Lower leg skin (tissue), 3 donors: Measurements from ENCODE around the gene SNX6.
"Not testable (repeated sequence)": the region's sequence is repeated elsewhere in the genome, so short reads cannot be mapped to it uniquely, and the experiment has no call there.

Experiments
- POLR2A ChIP-seq, 2 donors: fragments of 450-650 bp; IDR thresholded peaks; one replicate each; pipeline ENCODE4 v1.6.1; 2016 to 2017; ENCODE audit warnings: antibody characterized with exemption in 2 of 2, mild to moderate bottlenecking in 1 of 2, moderate library complexity in 1 of 2
- TF ChIP-seq, protein P1 (sequence below), 3 donors: fragments of 450-650 bp; IDR thresholded peaks; one replicate each; pipeline ENCODE4 v1.5.1; 2016; ENCODE audit warnings: antibody characterized with exemption in 3 of 3, mild to moderate bottlenecking in 3 of 3, moderate library complexity in 2 of 3

DNA sequence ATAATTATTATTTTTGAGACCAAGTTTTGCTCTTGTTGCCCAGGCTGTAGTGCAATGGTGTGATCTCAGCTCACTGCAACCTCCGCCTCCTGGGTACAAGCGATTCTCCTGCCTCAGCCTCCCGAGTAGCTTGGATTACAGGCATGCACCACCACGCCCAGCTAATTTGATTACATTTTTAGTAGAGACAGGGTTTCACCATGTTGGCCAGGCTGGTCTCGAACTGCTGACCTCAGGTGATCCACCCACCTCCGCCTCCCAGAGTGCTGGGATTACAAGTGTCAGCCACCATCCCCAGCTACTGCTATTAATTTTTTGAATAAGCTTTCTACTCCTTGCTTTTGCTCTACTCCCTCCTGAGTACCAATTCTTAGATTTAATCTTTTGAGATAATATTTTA is 108.9 kb downstream of the SNX6 start:
- TF ChIP-seq, protein P1, sequence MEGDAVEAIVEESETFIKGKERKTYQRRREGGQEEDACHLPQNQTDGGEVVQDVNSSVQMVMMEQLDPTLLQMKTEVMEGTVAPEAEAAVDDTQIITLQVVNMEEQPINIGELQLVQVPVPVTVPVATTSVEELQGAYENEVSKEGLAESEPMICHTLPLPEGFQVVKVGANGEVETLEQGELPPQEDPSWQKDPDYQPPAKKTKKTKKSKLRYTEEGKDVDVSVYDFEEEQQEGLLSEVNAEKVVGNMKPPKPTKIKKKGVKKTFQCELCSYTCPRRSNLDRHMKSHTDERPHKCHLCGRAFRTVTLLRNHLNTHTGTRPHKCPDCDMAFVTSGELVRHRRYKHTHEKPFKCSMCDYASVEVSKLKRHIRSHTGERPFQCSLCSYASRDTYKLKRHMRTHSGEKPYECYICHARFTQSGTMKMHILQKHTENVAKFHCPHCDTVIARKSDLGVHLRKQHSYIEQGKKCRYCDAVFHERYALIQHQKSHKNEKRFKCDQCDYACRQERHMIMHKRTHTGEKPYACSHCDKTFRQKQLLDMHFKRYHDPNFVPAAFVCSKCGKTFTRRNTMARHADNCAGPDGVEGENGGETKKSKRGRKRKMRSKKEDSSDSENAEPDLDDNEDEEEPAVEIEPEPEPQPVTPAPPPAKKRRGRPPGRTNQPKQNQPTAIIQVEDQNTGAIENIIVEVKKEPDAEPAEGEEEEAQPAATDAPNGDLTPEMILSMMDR (IDR thresholded peaks at IDR 0.05), result not testable (repeated sequence)
- TF ChIP-seq POLR2A (IDR thresholded peaks at IDR 0.05), result not testable (repeated sequence)
